Mucosa of descending colon (tissue), 3 donors: ENCODE measurements around the gene IFNG. TPM values are rescaled to one million over a fixed set of nuclear protein-coding genes. Genes with fewer than 3 reads are reported as not detected.

Experiments
- ATAC-seq: fragments of 200-7000 bp; cut with Tn5 transposase; one replicate; pipeline ENCODE4 v1.9.1; 2020; ENCODE audit warnings: mild to moderate bottlenecking, moderate library complexity
- DNase-seq, 3 donors: peaks; one replicate each; pipeline ENCODE4 v3.0.0-alpha.2; 2020
- H3K36me3 ChIP-seq: fragments of 200-600 bp; one replicate; pipeline ENCODE4 v1.8.0; 2021; ENCODE audit warnings: low read depth, mild to moderate bottlenecking
- H3K4me1 ChIP-seq: fragments of 200-600 bp; one replicate; pipeline ENCODE4 v1.8.0; 2021; ENCODE audit warnings: low read depth, mild to moderate bottlenecking
- H3K4me3 ChIP-seq: fragments of 200-600 bp; one replicate; pipeline ENCODE4 v1.8.0; 2021; ENCODE audit warnings: mild to moderate bottlenecking
- H3K9me3 ChIP-seq: fragments of 200-600 bp; one replicate; pipeline ENCODE4 v1.8.0; 2021; ENCODE audit warnings: mild to moderate bottlenecking
- CTCF ChIP-seq: fragments of 200-600 bp; IDR thresholded peaks from one replicate; pipeline ENCODE4 v1.8.0; 2022; ENCODE audit warnings: antibody characterized with exemption, mild to moderate bottlenecking
- intact Hi-C, 2 donors: fragments of 100-400 bp; cut with DNase I in 1 of 2; cut with micrococcal nuclease in 1 of 2; formaldehyde crosslinking; loops; one replicate each; pipeline versions ENCODE4 v1.11.0 to v1.11.1; 2022; cut with DNase I, micrococcal nuclease
- total RNA-seq, 3 donors: library from RNA; stranded (reverse); fragmentation: NEBNext Ultra II Directional in 2 of 3; extraction: Animal tissue kit (Norgen Biotek cat#: 25700) in 2 of 3; gene quantifications; one replicate each; pipeline versions ENCODE4 v1.2.1 to v1.2.4, GENCODE V29; 2021 to 2023
- donor health status: DM: no; HTN: no; CAD: no; lungs with moderate emphysema.
- donor health status: DM: no; HTN: no; CAD: no.
- donor health status: DM: no; HTN: yes; CAD: no.

IFNG gene
- total RNA-seq, 3 donors from 2014 or later: not detected

GRCh38 chr12:68148261-68148951, 11.1 kb downstream of the IFNG start:
- TF ChIP-seq CTCF: no peak

GRCh38 chr12:68140556-68140955, 19.0 kb downstream of the IFNG start:
- H3K4me1 ChIP-seq: no peaks in the 10 kb centered on the region
- no peak for ATAC-seq
- intact Hi-C loops: no loop called here

More at GRCh38 chr12:68148261-68148951, 11.1 kb downstream of the IFNG start:
- Histone ChIP-seq H3K36me3 (no peaks in the 10 kb centered on the region), H3K9me3 (no peaks in the 10 kb centered on the region), H3K4me1 (no peaks in the 10 kb centered on the region), H3K4me3 (no peak overlapping the region)
- intact Hi-C loops: no loop called here
- no peak for ATAC-seq
- DNase-seq: no peak

GRCh38 chr12:68139941-68140340, 19.6 kb downstream of the IFNG start:
- no peak for ATAC-seq
- H3K36me3 ChIP-seq: no peaks in the 10 kb centered on the region
- intact Hi-C loops: no loop called here
- H3K4me3 ChIP-seq: no peak overlapping the region
- no peaks in the 10 kb centered on the region for H3K4me1 ChIP-seq
- no peaks in the 10 kb centered on the region for H3K9me3 ChIP-seq
- no peak for TF ChIP-seq CTCF
- DNase-seq: no peak

More at GRCh38 chr12:68140556-68140955, 19.0 kb downstream of the IFNG start:
- TF ChIP-seq CTCF: no peak
- Histone ChIP-seq H3K36me3 (no peaks in the 10 kb centered on the region), H3K9me3 (no peaks in the 10 kb centered on the region), H3K4me3 (no peak overlapping the region)
- no peak for DNase-seq

- intact Hi-C loops: no loop called here
Measured at GRCh38 chr12:68139001-68139400, 20.5 kb downstream of the IFNG start.

DNA sequence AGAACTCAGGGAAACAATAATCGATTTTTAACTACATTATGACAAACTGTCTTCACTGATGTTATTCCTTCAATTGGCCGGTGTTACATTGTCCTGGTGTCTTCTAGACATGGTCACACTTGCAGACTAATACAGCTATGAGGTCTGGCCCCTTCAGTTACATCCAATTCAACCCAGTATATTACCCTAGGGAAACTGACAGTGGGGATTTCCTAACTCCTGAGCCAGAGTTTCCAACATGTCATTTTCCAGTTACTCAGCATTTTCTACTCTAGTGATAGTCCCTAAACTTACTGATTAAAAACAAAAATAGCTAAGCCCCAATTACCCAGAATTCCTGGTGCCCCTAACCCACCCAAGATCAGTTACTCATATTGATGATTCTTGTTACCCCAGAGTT, 21.1 kb downstream of the IFNG start:
- ATAC-seq: no peak
- no peak for DNase-seq
- H3K36me3 ChIP-seq: no peaks in the 10 kb centered on the region
- TF ChIP-seq CTCF: no peak
- no peaks in the 10 kb centered on the region for H3K9me3 ChIP-seq
- no peaks in the 10 kb centered on the region for H3K4me1 ChIP-seq
- intact Hi-C loops: no loop called here
- H3K4me3 ChIP-seq: no peak overlapping the region

More at GRCh38 chr12:68139001-68139400, 20.5 kb downstream of the IFNG start:
- H3K36me3 ChIP-seq: no peaks in the 10 kb centered on the region
- TF ChIP-seq CTCF: no peak
- no peaks in the 10 kb centered on the region for H3K9me3 ChIP-seq
- no peaks in the 10 kb centered on the region for H3K4me1 ChIP-seq
- no peak for DNase-seq
- no peak overlapping the region for H3K4me3 ChIP-seq
- no peak for ATAC-seq
